Hepatocyte (in vitro differentiated cells): ENCODE data around the gene GCNA.

Source experiments
- CTCF ChIP-seq: fragments of 200-600 bp; sonication (generic); IDR thresholded peaks from 2 replicates; pipeline ENCODE4 v1.5.1; 2016; ENCODE audit warnings: antibody characterized with exemption, mild to moderate bottlenecking; ENCODE audit not compliant: poor library complexity
- EZH2 ChIP-seq: fragments of 200-600 bp; sonication (generic); IDR thresholded peaks from 2 replicates; pipeline ENCODE4 v1.6.1; 2016; ENCODE audit warnings: antibody characterized with exemption, mild to moderate bottlenecking, borderline replicate concordance

DNA sequence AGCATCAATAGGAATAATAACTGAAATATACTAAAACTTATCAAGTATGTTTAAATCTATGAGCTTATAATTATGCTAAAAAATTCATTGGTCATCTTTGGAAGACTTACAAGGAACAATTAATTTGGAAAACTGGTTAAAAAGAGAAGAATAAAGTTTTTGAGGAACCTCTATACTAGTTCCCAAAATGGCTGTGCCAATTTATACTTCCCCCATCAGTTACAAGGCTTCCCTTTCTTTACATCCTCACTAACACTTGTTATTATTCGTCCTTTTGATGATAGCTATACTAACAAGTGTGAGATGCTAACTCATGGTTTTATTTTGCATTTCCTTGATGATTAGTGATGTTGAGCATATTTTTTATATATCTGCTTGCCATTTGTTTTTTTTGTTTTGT lies 28.3 kb upstream of the GCNA start:
- no peak for TF ChIP-seq CTCF
- TF ChIP-seq EZH2: no peak
